HG02884 (cell line): ENCODE results near the gene CHSY3.

Experiments used
- ATAC-seq: cut with Tn5 transposase; IDR thresholded peaks from one replicate; pipeline ENCODE4 v1.9.1; 2021; ENCODE audit warnings: mild to moderate bottlenecking, moderate library complexity; ENCODE audit not compliant: unreplicated experiment

CHSY3 gene

DNA sequence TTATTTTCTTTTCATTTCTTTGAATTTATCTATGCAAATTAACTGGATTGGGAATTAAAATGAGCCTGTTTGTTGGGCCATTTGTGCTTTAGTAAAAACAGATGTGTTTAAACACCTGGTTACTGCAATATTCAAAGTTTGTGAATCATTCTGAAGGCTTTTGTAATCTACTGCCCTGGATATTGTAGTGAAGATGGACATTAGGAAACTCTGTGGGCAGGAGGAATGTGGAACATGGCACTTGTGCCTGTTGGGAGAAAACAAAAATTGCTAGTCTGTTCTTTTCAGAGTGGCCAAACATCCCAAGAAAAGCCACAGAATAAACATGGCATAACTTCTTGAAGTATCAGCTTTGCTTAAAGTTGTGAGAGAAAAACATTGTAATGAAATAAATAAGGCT lies 40.8 kb downstream of the CHSY3 start:
- ATAC-seq: no peak

DNA sequence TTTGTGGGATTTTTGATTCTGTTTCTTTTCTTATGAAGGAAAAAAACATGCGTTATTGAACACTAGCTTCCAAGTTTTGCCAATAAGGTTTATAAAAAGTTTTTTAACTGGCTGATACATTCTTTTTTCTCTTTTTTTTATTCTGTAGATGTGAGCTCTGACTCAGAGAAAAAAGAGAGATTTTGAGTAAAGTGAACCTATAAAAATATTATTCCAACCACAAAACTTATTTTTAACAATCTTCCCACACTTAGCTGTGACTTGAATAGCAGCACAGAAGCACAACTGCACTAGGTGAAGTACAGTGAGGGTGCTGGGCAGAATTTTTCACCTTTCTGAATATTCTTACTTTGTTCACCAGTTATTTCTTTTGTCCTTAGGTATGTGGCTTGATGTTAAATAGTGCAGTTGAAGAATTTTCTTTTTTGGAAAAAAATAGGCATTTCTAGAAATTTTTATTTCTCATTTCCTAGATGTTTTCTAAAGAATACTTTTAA lies 41.6 kb downstream of the CHSY3 start:
- ATAC-seq: no peak

DNA sequence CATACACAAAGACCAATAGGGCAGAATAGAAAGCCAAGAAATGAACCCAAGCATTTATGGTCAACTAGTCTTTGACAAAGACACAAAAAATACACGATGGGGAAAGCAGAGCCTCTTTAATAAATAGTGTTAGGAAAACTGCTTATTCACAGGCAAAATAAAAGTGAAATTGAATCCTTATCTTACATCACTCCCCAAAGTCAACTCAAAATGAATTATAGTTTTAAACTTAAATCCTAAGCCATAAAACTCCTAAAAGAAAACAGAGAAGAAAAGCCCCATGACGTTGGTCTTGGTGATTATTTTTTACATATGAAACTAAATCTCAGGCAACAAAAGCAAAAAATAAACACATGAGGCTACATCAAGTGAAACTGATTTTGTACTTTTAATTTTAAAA lies 46.8 kb downstream of the CHSY3 start:
- ATAC-seq: no peak

DNA sequence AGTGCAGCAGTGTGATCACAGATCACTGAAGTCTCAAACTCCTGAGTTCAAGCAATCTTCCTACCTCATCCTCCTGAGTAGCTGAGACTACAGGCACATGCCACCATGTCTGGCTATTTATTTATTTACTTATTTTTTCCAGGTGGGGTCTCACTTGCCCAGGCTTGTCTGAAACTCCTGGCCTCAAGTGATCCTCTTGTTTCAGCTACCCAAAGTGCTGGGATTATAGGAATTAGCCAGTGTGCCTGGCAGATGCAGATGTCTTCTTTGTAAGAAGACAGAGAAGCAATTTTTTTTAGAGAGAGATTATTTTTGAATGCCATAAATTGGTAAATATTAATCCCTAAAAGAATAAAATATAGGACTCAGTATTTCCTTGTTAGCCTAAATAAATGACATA lies 54.3 kb downstream of the CHSY3 start:
- ATAC-seq: no peak

DNA sequence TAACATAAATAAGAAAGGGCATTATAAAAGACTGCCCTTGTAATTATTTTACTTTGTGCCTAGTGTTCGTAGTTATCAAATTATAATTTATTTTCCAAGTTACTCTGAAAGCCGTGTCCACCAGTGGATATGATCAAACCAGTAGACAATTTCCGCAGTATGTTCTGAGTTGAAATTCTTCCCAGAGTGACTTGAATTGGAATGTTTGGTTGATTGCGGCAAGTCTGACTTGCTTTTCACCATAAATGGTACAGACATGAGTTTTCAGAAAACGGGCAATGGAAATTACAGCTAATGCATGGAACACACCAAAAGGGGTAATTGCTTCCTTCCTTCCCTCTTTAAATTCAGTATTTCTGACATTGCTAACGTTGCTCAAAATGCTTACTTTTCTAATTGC lies 56.6 kb downstream of the CHSY3 start:
- no peak for ATAC-seq

DNA sequence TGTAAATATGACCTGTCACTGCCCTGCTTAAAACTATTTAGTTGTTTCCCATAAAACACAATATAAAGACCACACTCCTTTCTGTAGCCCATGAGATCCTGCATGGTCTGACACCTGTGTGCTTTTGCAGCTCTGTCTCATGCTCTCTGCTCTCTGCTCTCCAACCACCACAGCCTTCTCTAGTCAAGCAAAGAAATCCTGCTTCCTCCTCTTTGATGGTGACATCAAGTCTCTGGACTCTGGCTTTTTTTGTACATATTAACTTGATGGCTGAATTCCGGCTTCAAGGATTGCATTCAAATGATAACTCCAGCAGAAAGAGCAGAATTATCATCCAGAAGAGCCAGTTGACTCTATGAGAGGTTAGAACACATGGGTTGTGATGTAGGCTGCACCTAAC lies 58.2 kb downstream of the CHSY3 start:
- ATAC-seq: no peak

DNA sequence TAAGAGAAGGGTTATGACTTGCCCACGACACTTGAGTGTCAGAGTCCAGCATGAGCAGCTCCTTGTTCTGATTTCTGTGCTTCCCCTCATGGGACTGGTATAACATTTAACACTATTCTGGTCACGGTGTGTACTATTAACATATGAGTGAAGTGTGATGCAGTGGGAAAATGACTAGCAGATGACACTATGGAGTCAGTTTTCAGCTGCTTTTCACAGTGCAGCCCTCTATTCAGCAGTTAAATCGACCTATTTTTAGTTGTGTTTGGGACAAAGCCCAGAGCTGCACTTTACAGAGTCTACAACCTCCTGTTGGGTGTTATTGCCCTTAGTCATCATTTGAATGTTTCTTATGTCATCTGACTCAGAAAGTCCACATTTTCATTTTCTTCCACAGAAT lies 59.1 kb downstream of the CHSY3 start:
- ATAC-seq: no peak

DNA sequence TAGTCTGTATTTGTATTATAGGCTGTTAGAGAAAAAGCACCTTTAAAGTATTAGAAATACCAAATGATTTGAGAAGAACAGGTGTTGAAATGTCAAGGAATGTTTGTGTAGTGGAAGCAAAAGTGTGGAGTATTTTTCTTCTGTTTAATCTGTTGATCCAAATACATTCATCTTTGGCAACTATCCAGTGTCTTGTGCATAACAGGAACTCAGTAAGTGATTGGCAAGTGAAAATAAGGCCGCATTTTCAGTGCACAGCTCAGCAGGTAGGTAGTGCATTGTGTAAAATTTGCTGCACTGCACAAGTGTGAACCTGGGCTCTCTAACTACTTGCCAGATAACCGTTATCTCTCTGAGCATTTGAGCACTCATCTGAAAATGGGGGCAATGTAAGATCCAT lies 61.8 kb downstream of the CHSY3 start:
- ATAC-seq: no peak

DNA sequence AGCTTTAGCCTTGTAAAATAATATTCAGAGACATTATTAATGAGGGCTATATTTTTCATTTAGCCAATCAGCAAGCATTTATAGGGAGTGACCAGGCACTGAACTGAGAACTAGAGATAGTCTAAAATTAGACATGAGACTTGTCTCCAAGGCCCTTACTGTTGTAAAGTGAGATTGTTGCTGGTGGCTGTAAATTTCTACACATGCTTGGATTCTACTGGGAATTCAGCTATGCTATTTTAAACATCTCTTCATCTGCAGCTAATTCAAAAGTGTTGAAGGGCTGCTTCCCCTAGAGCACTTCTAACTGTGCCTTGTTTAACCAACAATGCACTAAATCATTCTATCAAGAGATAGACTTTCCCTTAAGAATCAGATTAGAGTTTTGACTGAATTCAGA lies 67.4 kb downstream of the CHSY3 start:
- ATAC-seq: no peak

DNA sequence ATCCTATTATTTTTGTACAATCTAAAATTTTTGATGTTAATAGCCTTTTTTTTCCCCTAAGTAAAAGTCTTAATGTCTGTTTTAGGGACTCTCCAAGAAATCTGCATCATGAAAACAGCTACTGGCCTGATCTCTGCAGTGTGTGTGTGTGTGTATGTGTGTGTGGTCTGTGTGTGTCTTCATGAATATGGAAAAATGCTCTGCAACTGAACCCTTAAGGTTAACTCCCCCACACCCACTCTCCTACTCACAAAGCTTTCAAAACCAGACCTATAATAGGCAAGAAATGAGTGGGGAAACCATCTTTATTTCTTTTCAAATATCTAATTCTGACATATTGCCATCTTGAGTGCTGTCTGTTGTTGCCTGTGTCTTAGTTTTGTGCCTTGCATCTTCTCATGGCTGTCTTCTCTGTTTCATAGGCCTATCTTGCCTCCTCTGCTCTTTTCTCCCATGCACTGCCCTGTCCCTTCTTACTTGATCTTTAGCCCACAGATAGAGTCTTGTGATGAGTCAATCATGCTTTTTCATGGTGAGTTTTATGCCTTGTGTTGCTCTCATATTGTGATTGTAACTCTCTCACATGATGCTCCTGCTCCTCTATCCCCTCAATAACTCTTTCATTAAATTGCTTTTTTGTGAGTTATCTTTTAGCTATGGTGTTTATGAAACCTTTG lies 68.3 kb downstream of the CHSY3 start:
- no peak for ATAC-seq

DNA sequence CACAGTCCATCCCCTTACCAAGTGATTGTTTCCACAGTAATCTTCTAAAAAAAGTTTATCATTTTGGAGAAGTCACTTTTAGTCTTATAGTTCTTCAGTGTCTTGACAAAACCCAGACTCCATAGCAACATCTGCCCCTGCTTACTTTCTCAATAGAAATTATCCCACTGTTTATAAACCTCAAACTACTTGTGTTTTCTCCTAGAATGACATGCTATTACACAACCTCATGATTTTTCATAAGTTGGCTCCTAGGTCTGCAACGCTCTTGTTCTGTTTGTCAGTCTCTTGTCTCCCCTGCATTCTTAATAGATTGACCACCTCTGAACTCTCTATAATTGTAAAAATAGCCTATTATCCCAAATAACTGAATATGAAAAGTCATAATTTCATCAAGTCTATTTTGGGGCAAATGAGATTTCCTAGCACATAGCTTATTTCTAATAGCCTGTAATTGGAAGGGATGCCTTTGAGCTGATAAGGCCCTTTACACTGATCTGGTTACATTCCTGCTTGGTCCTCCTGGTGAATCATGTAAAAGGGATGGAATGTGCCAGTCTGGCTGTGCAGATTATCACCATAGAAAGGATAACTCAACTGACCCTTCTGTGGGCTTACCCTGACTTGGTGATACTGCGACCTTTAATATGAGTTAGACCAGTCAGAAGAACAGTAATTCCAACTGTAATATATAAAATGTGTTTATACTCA lies 69.6 kb downstream of the CHSY3 start:
- ATAC-seq: no peak

DNA sequence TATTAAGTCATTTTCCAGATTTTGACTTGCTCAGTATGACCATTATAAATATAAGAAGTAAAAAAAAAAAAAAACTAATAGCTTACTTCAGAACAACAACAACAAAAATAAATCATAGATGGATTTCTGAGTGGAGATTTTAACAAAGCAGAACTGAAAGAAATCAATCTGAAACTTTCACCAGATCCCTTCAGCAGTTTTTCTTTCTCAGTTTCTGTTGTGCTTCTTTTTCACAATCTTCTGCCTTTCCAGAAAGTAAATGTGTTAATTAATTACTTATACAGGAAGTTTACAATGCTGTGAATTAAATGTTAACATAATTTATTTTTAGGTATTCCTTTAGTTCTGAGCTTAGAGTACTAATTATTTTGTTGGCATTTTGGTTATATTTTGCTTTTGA lies 73.5 kb downstream of the CHSY3 start:
- no peak for ATAC-seq

DNA sequence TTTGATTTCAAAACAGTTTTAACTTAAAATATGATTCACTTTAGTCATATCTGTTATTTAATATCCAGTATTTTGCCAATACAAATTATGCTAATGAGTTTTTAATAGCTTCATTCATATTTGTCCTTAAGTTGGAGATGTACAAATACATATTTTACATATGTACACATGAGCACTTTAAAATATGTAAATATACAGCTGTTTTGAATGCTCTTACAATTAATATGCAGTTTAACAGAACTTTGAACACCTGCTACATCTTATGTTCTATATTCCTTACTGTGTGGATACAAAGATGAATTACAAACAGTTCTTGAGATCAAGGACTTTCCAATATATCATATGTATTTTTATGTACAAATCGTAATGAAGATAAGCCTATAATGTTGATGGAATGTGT lies 74.0 kb downstream of the CHSY3 start:
- ATAC-seq: no peak

DNA sequence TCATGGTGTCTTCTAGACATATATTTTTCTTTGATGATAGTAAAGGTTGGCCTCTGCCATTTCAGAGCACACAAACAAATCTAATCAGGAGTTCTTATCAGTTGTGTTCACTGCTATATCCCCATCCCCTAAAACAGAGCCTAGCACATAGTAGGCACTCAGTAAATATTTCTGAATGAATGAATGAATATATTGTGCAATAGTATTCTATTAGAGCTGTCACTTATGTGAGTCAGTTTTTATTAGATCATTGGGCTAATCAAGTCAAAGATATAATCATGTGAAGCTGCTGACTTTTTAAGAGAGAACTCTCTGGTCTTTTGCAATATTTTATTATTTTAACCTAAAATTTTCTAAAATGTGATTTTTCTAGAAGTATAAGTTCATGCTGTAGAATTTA lies 84.2 kb downstream of the CHSY3 start:
- no peak for ATAC-seq

DNA sequence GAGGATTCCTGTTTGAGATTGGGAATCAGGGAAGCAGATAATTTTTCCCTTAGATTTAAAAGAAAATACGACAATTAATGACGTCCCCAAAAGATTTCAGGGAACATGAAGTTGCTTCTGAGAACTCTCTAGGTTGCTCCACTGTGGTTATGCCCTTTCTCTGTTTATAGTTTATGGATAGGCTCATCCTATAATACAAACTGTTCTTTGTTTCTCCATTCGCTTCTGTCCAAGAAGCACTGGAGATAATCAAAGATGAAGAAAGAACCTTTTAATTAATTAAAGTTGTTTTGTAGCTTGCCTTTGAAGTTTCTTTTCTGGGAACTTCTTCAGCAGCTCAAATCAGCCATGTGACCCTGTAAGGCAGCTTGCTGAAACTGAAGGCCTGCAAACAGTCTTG lies 87.5 kb downstream of the CHSY3 start:
- no peak for ATAC-seq

DNA sequence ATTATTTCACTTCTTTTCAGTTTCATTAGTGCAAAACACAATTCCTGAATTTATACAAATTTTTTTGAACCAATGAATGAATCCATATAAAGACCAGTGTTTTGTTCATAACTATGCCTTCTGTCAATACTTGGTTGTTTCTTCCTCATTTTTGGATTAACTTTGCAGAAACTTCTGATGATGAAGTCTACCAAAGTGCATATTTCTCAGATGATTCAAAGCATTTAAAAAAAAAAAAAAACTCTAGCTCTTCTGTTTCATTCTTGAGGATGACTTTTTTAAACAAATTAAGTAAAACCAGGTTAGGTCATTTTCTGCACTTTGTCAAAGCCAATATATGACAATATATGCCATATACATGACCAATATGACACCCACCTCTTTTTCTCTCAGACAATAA lies 92.6 kb downstream of the CHSY3 start:
- ATAC-seq: no peak

DNA sequence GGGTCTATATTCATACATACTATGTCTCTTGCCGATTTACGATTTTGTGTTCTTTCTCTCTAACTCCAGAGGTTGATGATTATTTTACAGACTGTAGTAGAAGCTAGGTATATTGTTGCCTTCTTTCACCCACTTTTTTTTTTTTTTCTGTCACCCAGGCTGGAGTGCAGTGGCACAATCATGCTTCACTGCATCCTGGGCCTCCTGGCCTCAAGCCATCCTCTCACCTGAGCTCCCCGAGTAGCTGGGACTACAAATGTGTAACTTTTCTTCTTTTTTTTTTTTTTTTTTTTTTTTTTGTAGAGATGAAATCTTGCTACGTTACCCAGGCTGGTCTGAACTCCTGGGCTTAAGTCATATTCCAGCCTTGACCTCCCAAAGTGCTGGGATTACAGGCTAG lies 96.2 kb downstream of the CHSY3 start:
- ATAC-seq: no peak

DNA sequence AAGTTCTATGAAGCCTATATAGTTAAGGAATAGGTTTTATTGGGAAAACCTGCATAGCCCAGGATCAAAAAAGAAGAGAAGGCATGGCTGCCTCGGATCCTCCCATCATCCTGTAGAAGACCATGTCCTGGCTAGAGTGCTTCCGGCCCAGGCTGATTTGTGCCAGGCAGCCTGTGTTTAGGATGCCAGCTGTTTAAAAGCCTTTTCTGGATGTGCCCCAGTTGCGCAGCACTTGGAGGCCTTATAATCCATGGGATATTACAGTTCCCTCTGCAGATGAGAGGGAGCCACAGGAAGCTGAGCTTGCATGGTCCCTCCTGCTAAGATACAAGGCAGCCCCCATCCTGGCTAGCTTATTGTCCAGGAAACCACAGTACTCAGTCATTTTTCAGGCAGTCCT lies 97.9 kb downstream of the CHSY3 start:
- no peak for ATAC-seq

DNA sequence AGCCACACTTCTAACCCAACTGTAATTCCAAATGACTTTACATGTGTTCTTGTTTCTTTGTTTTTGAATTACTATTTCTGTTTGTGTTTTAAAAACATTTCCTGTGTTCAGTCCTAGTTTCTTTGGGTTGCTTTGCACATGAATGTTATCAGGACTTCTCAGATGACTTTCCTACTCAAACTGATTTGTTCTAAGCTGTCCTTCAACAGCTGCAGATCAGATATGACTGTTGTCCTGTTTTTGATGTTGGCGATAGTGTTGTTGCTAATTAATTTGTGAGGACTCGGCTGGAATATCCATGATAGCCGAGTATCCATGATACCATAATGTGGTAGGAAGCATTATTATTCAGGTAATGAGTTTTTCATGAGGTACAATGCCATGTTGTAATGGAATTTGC lies 98.6 kb downstream of the CHSY3 start:
- no peak for ATAC-seq

DNA sequence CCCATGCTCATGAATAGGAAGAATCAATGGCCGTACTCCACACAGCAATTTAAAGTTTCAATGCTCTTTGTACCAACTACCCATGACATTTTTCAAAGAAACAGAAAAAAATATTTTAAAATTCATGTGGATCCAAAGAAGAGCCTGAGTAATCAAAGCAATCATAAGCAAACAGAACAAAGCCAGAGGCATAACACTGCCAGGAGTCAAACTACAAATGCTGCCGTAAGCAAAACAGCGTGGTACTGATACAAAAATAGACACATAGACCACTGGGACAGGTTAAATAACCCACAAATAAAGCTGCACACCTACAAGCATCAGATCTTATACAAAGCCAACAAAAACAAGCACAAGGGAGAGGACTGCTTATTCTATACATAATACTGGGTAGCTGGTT lies 107.7 kb downstream of the CHSY3 start:
- no peak for ATAC-seq

DNA sequence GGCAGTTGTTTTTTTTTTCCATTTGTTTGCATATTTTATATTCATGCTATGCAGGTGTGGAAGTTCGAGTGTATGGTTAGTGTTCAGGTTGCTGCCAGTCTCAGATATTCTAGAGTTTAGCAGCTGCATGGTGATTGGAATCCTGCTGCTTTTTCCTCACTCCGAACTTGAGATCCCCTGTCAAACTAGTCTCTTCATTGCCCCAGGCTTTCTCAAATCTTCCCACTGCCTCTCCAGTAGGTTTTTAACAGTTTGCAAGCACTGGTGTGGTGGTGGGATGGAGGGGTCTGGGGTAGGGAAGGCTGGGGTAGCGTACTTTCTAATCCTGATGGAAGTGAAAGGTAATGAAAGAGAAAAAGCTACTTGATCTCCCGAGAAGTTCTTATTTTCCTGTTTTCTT lies 112.9 kb downstream of the CHSY3 start:
- ATAC-seq: no peak

DNA sequence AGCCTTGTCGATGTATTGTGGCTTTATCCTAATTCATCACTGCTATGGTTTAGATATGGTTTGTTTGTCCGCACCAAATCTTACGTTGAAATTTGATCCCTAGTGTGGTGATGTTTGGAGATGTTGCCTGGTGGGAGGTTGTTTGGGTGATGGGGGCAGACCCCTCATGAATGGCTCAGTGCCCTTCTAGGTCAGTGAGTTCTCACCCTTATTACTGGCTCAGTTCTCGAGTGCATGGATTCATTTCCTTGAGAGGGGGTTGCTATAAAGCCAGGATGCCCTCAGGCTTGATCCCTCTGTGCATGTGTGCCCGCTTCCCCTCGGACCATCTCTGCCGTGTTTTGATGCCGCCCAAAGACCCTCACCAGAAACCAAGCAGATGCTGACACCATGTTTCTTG lies 114.4 kb downstream of the CHSY3 start:
- ATAC-seq: no peak

DNA sequence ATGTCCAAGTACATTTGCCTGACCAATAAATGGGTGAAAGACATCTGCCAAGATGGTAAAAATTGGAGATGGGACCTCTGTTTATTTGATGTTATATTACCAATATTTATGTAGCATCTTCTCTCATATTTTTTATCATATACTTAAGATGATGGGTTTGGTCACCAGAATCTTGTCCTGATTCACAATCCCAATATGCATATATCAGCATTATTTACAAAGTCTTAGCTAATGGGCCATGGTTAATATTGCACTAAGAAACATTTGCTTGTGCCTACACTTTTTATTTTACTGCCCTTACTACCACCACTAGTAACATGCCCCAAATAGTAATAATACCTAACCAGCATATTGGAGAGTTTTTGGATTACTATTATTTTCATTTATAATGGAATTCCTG lies 116.7 kb downstream of the CHSY3 start:
- no peak for ATAC-seq
